GM10248 (cell line): ENCODE data around the gene STX1A.
"Not testable (repeated sequence)": the region's sequence is repeated elsewhere in the genome, so short reads cannot be mapped to it uniquely, and the experiment has no call there.

Source experiments
- CTCF ChIA-PET: fragments of 300-600 bp; sonication (Branson Sonifier 250); formaldehyde crosslinking; extraction: SDS; loops from one replicate; lab custom pipeline; 2021; ENCODE audit warnings: antibody characterized with exemption; lab: Yijun Ruan, JAX
- POLR2A ChIA-PET: fragments of 350-650 bp; sonication (Branson Sonifier 250); formaldehyde crosslinking; extraction: SDS; loops from one replicate; lab custom pipeline; 2020; ENCODE audit warnings: antibody characterized with exemption; lab: Yijun Ruan, JAX
- DNase-seq: peaks from one replicate; pipeline ENCODE4 v3.0.0; 2012; ENCODE audit errors: extremely low spot score
- TF ChIP-seq, protein P1 (sequence below): IDR thresholded peaks from 2 replicates; pipeline ENCODE4 v1.5.1; 2012; ENCODE audit warnings: mild to moderate bottlenecking, low read depth; ENCODE audit errors: extremely low read depth, missing control alignments, control extremely low read depth

STX1A gene

DNA sequence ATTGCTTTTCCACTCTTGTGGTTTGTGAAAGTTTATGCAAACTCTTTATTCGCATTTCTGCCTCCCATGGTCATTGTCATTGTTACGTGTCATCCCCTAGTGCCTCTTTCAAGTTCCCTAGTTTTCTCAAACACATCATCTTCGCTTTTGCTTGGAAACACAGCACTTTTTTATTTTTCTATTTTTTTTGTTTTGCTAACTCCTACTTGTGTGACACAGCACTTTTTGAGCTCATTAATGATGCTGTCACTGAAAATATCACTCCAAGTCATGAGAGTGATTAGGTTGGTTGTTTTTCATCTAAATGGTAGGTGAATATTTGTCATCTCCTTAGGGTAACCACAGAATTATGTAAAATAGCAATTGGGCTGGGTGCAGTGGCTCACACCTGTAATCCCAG is 8.5 kb upstream of the STX1A start:
- CTCF ChIA-PET, result interaction anchor here (1.1 to 11.8 kb wide), 2 partner anchors 16 to 120 kb away, joined by 3 to 170 read pairs; no protein-coding TSS in a partner anchor
- DNase-seq, result no peak
- POLR2A ChIA-PET, result no interaction called here
- TF ChIP-seq, protein P1, sequence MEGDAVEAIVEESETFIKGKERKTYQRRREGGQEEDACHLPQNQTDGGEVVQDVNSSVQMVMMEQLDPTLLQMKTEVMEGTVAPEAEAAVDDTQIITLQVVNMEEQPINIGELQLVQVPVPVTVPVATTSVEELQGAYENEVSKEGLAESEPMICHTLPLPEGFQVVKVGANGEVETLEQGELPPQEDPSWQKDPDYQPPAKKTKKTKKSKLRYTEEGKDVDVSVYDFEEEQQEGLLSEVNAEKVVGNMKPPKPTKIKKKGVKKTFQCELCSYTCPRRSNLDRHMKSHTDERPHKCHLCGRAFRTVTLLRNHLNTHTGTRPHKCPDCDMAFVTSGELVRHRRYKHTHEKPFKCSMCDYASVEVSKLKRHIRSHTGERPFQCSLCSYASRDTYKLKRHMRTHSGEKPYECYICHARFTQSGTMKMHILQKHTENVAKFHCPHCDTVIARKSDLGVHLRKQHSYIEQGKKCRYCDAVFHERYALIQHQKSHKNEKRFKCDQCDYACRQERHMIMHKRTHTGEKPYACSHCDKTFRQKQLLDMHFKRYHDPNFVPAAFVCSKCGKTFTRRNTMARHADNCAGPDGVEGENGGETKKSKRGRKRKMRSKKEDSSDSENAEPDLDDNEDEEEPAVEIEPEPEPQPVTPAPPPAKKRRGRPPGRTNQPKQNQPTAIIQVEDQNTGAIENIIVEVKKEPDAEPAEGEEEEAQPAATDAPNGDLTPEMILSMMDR, result no peak

DNA sequence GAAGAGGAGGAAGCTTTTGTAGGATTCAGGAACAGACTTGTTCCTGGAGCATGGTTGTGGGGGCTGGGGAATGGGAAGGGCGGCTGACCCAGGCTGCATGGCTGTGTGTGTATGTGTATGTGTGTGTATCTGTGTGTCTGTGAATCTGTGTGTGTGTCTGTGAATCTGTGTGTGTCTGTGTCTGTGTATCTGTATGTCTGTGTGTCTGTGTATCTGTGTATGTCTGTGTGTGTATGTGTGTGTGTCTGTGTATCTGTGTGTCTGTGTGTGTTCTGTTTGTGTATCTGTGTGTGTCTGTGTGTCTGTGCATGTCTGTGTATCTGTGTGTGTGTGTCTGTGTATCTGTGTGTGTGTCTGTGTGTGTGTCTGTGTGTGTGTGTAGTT is 6.6 kb upstream of the STX1A start:
- no peak for DNase-seq
- POLR2A ChIA-PET, result no interaction called here
- TF ChIP-seq, protein P1, result no peak
- CTCF ChIA-PET, result interaction anchor here (0.9 to 8.6 kb wide), 17 partner anchors 10 to 168 kb away, joined by 3 to 93 read pairs (median 4); partner anchors contain the start of genes ABHD11 and BCL7B

DNA sequence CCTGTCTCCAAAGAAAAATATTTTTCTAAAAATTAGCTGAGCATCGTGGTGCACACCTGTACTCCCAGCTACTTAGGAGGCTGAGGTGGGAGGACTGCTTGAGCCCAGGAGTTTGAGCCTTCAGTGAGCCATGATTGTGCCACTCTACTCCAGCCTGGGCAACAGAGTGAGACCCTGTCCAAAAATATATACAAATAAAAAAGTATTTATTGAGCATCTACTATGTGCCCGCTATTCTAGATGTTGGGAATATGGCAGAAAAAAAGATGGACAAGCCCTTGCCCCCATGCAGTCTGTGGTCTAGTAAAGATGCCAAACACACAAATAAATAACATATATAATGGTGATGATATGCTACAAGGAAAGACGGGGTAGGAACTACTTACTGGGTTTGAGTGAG is 4.3 kb upstream of the STX1A start:
- CTCF ChIA-PET, result interaction anchor here (1.2 to 8.6 kb wide), 4 partner anchors 8 to 117 kb away, joined by 3 to 93 read pairs (median 26); partner anchors contain the start of gene ABHD11
- TF ChIP-seq, protein P1, result no peak
- POLR2A ChIA-PET, result no interaction called here

DNA sequence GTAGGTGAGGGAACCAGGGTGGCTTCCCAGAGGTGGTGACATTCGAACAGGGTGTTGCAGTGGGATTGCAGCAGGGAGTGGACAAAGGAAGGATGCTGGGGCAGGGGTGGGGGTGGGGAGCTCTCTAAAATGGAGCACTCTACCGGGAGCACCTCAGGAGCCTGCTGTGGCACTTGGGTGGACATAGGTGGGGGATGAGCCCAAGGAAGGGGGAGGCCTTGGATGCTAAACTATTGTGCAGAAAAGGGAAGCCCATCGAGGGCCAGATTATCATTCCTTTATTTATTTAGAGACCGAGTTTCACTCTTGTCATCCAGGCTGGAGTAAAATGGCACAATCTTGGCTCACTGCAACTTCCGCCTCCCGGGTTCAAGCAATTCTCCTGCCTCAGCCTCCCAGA is 3.3 kb upstream of the STX1A start:
- POLR2A ChIA-PET, result no interaction called here
- TF ChIP-seq, protein P1, result no peak
- DNase-seq, result no peak
- CTCF ChIA-PET, result interaction anchor here (4.8 to 8.6 kb wide), 2 partner anchors 14 to 116 kb away, joined by 40 to 93 read pairs; partner anchors contain the start of gene ABHD11

More for the DNA sequence above, 4.3 kb upstream of the STX1A start:
- no peak for DNase-seq

DNA sequence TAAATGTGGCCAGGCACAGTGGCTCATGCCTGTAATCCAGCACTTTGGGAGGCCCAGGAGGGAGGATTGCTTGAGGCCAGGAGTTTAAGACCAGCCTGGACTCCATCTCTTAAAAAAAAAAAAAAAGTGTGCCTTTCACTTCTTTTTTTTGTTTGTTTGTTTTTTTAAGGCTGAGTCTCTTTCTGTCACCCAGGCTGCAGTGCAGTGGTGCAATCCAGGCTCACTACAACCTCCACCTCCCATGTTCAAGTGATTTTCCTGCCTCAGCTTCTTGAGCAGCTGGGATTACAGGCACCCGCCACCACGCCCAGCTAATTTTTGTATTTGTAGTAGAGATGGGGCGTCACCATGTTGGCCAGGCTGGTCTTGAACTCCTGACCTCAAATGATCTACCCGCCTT is 2.7 kb upstream of the STX1A start:
- POLR2A ChIA-PET, DNase-seq: not testable (repeated sequence)
- CTCF ChIA-PET, result interaction anchor here (1.0 to 8.6 kb wide), 2 partner anchors 13 to 115 kb away, joined by 3 to 93 read pairs; no protein-coding TSS in a partner anchor

DNA sequence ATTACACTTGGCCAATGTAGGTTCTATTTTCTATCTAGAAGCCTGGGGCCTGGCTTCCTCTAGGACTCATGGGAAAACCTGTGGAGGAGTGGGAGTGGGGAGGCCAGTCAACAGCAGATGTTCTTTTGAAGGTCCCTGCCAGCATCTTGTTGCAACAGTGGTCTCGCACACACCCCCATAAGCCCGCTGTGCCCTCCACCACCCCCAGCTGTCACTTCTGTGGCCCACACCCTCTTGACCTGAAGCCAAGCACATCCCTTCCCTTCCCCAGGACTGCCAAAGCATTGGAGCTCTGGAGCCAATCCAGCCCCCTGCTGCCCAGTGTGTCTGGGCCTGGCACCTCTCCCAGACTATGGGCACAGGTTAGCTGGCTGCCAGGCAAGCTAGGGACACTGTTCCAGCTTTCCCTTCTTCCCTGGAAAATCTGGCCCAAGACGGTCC is 1.9 kb upstream of the STX1A start:
- POLR2A ChIA-PET, result no interaction called here
- CTCF ChIA-PET, result interaction anchor here (1.0 to 8.6 kb wide), 2 partner anchors 13 to 115 kb away, joined by 3 to 93 read pairs; no protein-coding TSS in a partner anchor
- DNase-seq, result no peak
- TF ChIP-seq, protein P1, result no peak

DNA sequence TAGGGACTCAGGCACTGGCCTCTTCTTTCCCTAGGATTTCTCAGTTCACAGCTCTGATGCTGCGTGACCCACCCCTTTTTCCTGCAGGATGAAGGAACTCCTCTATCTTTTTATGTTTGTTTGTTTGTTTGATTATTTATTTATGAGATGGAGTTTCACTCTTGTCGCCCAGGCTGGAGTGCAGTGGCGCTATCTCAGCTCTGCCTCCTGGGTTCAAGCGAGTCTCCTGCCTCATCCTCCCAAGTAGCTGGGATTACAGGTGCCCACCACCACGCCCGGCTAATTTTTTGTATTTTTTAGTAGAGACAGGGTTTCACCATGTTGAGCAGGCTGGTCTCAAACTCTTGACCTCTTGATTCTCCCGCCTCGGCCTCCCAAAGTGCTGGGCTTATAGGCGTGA is 974 bp upstream of the STX1A start:
- CTCF ChIA-PET, result interaction anchor here (2.1 to 8.6 kb wide), 2 partner anchors 14 to 114 kb away, joined by 8 to 93 read pairs; no protein-coding TSS in a partner anchor
- DNase-seq, POLR2A ChIA-PET: not testable (repeated sequence)
